CD4-positive, alpha-beta T cell (primary cell): Measurements from ENCODE around the gene DYNC2LI1. TPM values are rescaled to one million over a fixed set of nuclear protein-coding genes. Genes with fewer than 3 reads are reported as not detected.

Experiments used
- ATAC-seq: fragments of 200-7000 bp; cut with Tn5 transposase; one replicate; pipeline ENCODE4 v1.10.0; 2022; ENCODE audit warnings: mild to moderate bottlenecking; ENCODE audit not compliant: poor library complexity
- CTCF ChIA-PET: fragments of 350-600 bp; sonication (Branson Sonifier 250); formaldehyde crosslinking; loops from one replicate; lab custom pipeline; 2021; ENCODE audit warnings: antibody characterized with exemption, inconsistent platforms; lab: Charles Lee
- POLR2A ChIA-PET: fragments of 350-600 bp; sonication (Branson Sonifier 250); formaldehyde crosslinking; loops from one replicate; lab custom pipeline; 2021; ENCODE audit warnings: antibody characterized with exemption, inconsistent platforms; lab: Charles Lee
- DNase-seq, 14 experiments: peaks; one replicate each; pipeline ENCODE4 v3.0.0-alpha.2; 2013 to 2020; ENCODE audit warnings: mixed read lengths in 2 of 14
- H3K27ac ChIP-seq, 2 donors: one replicate each; pipeline versions ENCODE4 v1.5.1 to v1.7.0; 2013; ENCODE audit warnings: low read length in 2 of 2, low read depth in 1 of 2, mild to moderate bottlenecking in 1 of 2
- H3K27me3 ChIP-seq, 2 experiments: 1 replicate in 1 of 2; 2 replicates in 1 of 2; pipeline versions ENCODE4 v1.6.1 to v1.7.0; 2013; ENCODE audit warnings: low read length in 2 of 2, control low read depth in 1 of 2, mild to moderate bottlenecking in 1 of 2, moderate library complexity in 1 of 2; ENCODE audit not compliant: insufficient read depth in 2 of 2, control insufficient read depth in 1 of 2
- H3K36me3 ChIP-seq: one replicate; pipeline ENCODE4 v1.6.1; 2013; ENCODE audit warnings: low read length, control low read depth; ENCODE audit not compliant: insufficient read depth
- H3K4me1 ChIP-seq: one replicate; pipeline ENCODE4 v1.6.1; 2013; ENCODE audit warnings: low read length, control low read depth; ENCODE audit not compliant: insufficient read depth
- H3K4me3 ChIP-seq: one replicate; pipeline ENCODE4 v1.5.1; 2013; ENCODE audit warnings: mild to moderate bottlenecking, low read length, moderate library complexity
- H3K9me3 ChIP-seq, 2 experiments: 1 replicate in 1 of 2; 2 replicates in 1 of 2; pipeline versions ENCODE4 v1.6.1 to v1.7.0; 2013; ENCODE audit warnings: low read length in 2 of 2, mild to moderate bottlenecking in 2 of 2, control low read depth in 1 of 2, moderate library complexity in 1 of 2; ENCODE audit not compliant: control insufficient read depth in 1 of 2, insufficient read depth in 1 of 2
- H3K27ac Mint-ChIP-seq: one replicate; pipeline ENCODE4 v1.8.0; 2020; ENCODE audit warnings: mixed read lengths
- H3K27me3 Mint-ChIP-seq: one replicate; pipeline ENCODE4 v1.8.0; 2021; ENCODE audit warnings: mixed read lengths
- H3K36me3 Mint-ChIP-seq: one replicate; pipeline ENCODE4 v1.8.0; 2021; ENCODE audit warnings: low read depth, mixed read lengths
- H3K4me1 Mint-ChIP-seq: one replicate; pipeline ENCODE4 v1.8.0; 2021; ENCODE audit warnings: low read depth, mixed read lengths
- H3K4me3 Mint-ChIP-seq: one replicate; pipeline ENCODE4 v1.8.0; 2020; ENCODE audit warnings: mild to moderate bottlenecking, mixed read lengths
- H3K9me3 Mint-ChIP-seq: one replicate; pipeline ENCODE4 v1.8.0; 2020; ENCODE audit warnings: mixed read lengths
- CTCF ChIP-seq: fragments of 200-600 bp; IDR thresholded peaks from one replicate; pipeline ENCODE4 v1.8.0; 2022; ENCODE audit warnings: antibody characterized with exemption, mild to moderate bottlenecking
- intact Hi-C, 2 experiments: fragments of 100-400 bp; cut with DNase I in 1 of 2; cut with micrococcal nuclease in 1 of 2; formaldehyde crosslinking; loops; one replicate each; pipeline versions ENCODE4 v1.15.1 to v1.9.0; 2023 to 2025; cut with DNase I, micrococcal nuclease
- total RNA-seq, 174 experiments: library from RNA in 2 of 174; stranded (reverse) in 2 of 174; gene quantifications; one replicate each; pipeline ENCODE4 v1.2.3 and lab custom pipeline; 2021 to 2026

Gene DYNC2LI1
- total RNA-seq, 2 experiments from 2014 or later = 2.1 to 2.2 TPM

- H3K27me3 Mint-ChIP-seq = no peaks in the 10 kb centered on the region
- Histone ChIP-seq H3K4me3 (no peak overlapping the region), H3K36me3 (no peaks in the 10 kb centered on the region), H3K9me3 (no peaks in the 10 kb centered on the region), H3K4me1 (no peaks in the 10 kb centered on the region), H3K27me3 (no peaks in the 10 kb centered on the region), H3K27ac (no peak overlapping the region)
- no peak overlapping the region for H3K27ac Mint-ChIP-seq
- H3K4me1 Mint-ChIP-seq = no peaks in the 10 kb centered on the region
- intact Hi-C loops = no loop called here
- no peaks in the 10 kb centered on the region for H3K9me3 Mint-ChIP-seq
- ChIA-PET CTCF (no interaction called here), POLR2A (no interaction called here)
- TF ChIP-seq CTCF = no peak
- no peak overlapping the region for H3K4me3 Mint-ChIP-seq
- H3K36me3 Mint-ChIP-seq = peaks cover 10% of the 10 kb centered on the region
- ATAC-seq (no peak), DNase-seq (no peak)
Measured at GRCh38 chr2:43810452-43810851, 36.6 kb downstream of the DYNC2LI1 start.

GRCh38 chr2:43810888-43811287 lies 37.0 kb downstream of the DYNC2LI1 start:
- H3K9me3 Mint-ChIP-seq = no peaks in the 10 kb centered on the region
- POLR2A ChIA-PET = no interaction called here
- intact Hi-C loops = no loop called here

GRCh38 chr2:43812006-43812405 lies 38.2 kb downstream of the DYNC2LI1 start:
- Histone ChIP-seq H3K4me1 (no peaks in the 10 kb centered on the region), H3K9me3 (no peaks in the 10 kb centered on the region), H3K4me3 (no peak overlapping the region), H3K36me3 (no peaks in the 10 kb centered on the region), H3K27ac (no peak overlapping the region), H3K27me3 (no peaks in the 10 kb centered on the region)
- H3K4me3 Mint-ChIP-seq = no peak overlapping the region
- no peaks in the 10 kb centered on the region for H3K4me1 Mint-ChIP-seq
- intact Hi-C loops = no loop called here
- no peaks in the 10 kb centered on the region for H3K9me3 Mint-ChIP-seq
- ATAC-seq (no peak), DNase-seq (no peak)
- H3K27ac Mint-ChIP-seq = no peak overlapping the region
- CTCF ChIA-PET = no interaction called here
- no peak for TF ChIP-seq CTCF
- no peaks in the 10 kb centered on the region for H3K27me3 Mint-ChIP-seq
- peaks cover 4% of the 10 kb centered on the region for H3K36me3 Mint-ChIP-seq
- POLR2A ChIA-PET = no interaction called here

More at GRCh38 chr2:43810888-43811287, 37.0 kb downstream of the DYNC2LI1 start:
- CTCF ChIA-PET = no interaction called here
- ATAC-seq = no peak
- H3K27me3 ChIP-seq = no peaks in the 10 kb centered on the region
- no peaks in the 10 kb centered on the region for H3K27me3 Mint-ChIP-seq
- H3K4me1 ChIP-seq = no peaks in the 10 kb centered on the region
- no peak overlapping the region for H3K27ac Mint-ChIP-seq
- H3K4me1 Mint-ChIP-seq = no peaks in the 10 kb centered on the region
- H3K36me3 Mint-ChIP-seq = peaks cover 9% of the 10 kb centered on the region
- no peak for TF ChIP-seq CTCF
- H3K27ac ChIP-seq = no peak overlapping the region
- no peaks in the 10 kb centered on the region for H3K36me3 ChIP-seq
- DNase-seq = no peak
- no peak overlapping the region for H3K4me3 Mint-ChIP-seq
- no peak overlapping the region for H3K4me3 ChIP-seq
- no peaks in the 10 kb centered on the region for H3K9me3 ChIP-seq
